DMS79 (cell line): ENCODE data around the gene PDLIM7.

Experiments used
- DNase-seq: peaks from one replicate; lab custom pipeline; 2025; lab: John Stamatoyannopoulos, UW

Gene PDLIM7

DNA sequence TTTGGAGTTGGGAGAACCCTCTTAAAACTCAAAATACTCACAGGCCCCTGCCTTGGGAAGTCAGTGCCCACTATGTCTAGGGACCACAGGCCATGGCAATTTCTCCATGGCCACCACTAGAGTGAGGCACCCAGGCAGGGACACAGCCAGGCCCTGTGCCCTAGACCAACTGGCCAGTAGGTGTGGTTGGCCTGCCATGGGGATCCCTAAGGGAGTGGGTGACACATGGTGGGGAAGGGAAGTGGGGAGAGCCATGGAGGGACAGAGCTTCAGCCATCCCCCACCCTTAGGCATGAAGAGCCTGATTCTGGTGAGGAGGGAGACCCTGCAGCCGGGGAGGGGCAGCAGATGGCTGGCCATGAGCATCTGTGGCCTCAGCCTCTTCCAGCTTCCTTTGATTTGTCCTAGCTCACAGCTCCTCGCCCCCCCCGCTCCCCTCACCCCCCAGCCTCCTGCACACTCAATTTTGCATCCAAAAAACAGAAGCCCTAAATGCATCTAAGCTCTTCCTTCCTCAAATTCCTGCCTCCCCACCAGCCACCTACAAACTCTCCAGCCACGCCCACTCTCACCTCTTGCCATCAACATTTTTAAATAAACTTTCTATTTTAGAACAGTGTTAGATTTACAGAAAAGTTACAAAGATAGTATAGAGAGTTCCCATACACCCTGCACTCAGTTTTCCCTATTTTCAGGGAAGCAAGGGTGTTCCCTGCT is 22.4 kb downstream of the PDLIM7 start:
- DNase-seq, result no peak

- no peak for DNase-seq
Measured at GRCh38 chr5:177474002-177474476, 23.4 kb downstream of the PDLIM7 start.

GRCh38 chr5:177473443-177474001 is 23.9 kb downstream of the PDLIM7 start, which contains the start of gene DBN1:
Gene DBN1, minus strand, starts transcription at chr5:177473634. Its CDS starts 113 bp downstream, at chr5:177473521.
- no peak for DNase-seq

GRCh38 chr5:177472460-177473442 is 24.7 kb downstream of the PDLIM7 start:
- DNase-seq, result peak; percentile 24

DNA sequence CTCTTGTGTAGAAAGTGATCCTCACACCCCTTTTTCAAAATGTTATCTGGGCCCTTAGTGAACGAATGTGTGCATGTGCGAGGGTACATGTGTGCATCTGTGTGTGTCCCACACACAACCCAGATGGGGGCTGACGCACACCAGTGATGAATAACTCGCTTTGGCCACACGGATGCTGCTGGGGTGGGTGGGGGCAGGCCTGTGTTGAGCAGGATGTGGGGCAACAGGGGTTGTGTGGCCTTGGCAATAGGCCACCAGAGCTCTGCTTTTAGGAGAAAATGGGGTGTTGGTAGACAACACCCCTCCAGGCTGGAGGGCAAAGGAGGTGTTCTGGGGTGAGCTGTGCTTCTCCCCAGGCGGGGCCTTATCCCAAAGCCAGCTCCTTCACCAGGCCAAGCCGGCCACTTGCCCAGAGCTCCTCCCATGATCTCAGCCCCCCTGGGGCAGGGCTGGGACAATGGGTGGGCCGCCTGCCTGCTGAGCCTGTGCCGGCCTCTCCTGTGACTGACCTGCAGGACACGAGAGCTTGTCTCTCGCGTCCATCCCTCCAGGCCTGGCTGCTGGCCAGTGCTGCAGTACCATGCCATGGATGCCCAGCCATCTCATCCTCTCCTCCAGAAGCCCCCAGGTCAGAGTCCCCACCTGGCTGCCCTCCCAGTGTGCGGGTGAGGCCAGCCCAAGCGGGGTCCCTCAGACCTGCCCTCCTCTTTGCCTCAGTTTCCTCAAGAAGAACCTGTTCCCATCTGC is 25.6 kb downstream of the PDLIM7 start:
- DNase-seq, result no peak

- no peak for DNase-seq
Measured at GRCh38 chr5:177470759-177471536, 26.5 kb downstream of the PDLIM7 start.

- DNase-seq, result no peak
Measured at GRCh38 chr5:177469750-177470525, 27.5 kb downstream of the PDLIM7 start.

DNA sequence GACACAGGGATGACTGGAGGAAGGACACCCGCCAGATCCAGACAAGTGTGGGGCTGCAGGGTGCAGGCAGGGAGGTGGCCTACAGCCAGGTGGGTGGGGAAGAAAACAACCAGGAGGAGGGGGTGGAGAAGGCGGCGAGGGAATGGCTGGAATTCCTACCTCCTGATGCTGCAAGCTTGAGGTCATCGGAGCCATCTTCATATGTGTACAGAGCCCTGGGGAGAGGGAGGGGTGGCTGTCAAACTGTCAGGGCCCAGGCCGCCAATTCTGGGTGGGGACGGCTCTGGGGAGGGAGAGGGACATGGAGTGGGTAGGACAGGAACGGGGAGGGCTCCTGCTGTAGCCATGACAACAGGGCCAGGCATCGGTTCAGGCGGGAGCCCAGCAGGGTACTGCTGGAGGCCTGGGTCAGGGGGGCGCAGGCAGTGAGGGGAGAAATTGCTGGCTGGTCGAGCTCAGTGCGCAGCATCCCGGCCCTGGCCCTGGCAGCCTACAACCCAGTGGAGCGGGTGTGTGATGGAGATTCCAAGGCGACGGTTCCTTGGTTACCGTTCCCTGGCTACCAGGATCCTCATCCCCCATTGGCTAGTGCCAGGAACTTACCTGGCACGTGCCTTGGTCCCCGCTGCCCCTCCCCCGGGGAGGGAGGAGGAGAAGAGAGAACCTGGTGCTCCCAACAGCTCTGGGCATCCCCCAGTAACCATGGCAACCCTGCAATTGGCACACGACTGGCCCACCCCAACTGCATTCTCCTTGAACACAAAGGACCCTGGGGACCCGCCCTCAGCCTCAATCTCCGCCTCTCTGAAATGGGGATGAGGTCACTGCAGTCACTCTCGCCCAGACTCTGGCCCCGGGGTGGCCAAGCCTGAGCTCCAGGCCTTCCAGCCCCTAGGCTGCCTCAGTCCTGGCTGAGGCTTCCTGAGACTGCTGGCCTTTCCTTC is 28.4 kb downstream of the PDLIM7 start:
- no peak for DNase-seq

- DNase-seq, result no peak
Measured at GRCh38 chr5:177468329-177468684, 29.1 kb downstream of the PDLIM7 start.

- DNase-seq, result no peak
Measured at GRCh38 chr5:177467436-177467835, 30.0 kb downstream of the PDLIM7 start.

DNA sequence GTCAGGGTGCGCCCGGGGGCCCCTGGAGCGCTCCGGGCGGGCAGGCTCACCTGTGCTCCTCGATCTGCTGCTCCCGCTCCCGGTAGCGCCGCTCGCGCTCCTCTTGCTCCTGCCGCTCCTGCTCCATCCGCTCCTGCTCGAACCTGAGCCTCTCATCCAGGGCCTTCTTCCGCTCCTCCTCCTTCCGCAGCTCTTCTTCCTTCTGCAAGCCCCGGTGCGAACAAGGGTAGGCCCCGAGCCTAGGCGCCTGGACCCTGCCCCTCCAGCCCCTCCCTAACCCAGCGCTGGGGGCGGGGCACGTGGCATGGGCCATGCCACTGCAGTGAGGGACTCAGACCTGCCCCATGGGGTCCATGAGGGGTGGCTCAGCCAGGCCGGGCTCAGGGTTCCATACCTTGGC is 30.5 kb downstream of the PDLIM7 start:
- no peak for DNase-seq

GRCh38 chr5:177465044-177465443 is 32.4 kb downstream of the PDLIM7 start:
- no peak for DNase-seq

DNA sequence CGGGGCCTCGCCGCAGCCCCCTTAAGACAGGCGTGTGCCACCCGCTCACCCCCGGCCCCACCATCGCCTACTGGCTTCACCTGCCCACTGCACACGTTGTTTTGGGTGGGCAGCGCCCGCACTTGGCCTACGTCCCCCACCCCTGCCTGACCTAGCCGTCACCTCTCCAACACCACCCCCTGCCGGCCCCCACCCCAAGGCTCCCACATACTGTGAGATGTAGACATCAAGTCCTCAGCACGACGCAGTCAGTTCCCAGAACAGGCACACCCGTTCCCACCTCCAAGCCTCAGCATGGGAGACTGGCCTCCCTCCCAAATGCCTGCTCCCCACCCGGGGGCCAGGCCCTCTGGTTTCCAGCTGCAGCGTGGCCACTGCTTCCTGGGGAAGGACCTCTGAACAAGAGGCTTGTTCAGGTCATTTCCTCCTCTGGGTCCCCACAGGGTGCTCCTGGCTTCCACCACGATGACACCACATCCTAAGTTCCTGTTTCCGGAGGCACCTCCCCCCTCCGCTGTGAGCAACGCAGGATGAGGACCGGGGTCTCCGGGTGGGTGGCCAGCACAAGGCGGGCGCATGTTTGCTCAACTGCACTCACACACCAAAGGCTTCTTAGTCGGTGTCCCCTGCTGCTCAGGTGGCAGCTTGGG is 35.3 kb downstream of the PDLIM7 start:
- no peak for DNase-seq

DNA sequence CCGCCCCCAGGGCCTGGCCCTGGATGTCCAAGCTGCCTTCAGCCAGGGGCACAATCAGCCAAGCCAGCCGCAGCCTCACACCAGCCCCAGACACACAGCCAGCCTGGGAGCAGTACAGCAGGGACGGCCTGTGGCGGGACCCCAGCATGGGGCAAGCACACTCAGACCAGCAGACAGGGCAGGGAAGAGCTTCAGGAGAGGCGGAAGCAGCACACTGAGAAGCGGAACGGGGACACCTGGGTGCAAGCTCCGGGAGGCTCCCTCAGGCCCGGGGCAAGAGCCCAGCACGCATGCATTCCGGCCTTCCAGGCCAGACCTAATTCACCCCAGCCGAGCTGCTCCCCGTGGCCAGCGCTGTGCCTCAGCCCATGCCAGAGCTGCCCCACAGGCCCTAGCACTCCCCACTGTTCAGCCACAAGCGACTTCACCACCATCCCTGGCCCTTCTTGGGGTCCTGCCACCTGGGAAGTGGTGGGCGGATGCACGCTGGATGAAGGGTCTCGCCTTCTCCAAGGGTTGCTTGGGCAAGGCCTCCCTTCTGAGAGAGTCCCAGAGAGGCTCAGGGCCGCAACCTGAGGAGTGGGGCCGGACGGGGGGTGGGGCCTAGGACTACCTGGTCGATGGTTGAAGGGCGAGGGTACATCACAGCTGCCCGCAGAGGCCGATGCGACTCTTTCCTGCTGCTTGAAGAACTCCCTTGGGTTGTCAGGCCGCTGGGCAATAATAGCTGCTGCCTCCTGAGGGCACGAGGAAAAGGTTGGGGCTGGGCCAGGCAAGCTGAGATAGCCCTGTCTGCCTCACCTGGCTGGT is 37.4 kb downstream of the PDLIM7 start:
- DNase-seq, result no peak

DNA sequence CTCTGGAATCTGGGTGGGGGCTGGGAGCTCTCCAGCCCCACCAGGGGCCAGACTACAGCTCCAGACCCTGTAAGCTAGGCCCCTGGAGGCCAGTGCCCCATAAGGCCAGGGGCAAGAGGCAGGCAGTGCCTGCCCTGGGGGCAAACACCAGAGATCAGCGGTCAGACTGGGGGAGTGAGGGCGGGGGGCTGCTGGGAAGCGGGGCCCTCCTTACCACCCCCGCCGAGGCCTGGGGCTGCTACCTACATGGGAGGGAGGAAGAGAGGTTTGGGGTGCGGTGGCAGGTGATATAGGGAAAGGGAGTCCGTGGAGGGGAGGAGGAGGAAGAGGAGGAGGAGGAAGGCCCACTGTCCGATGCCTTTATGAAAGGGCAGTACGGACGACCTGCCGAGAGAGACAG is 38.0 kb downstream of the PDLIM7 start:
- no peak for DNase-seq

DNA sequence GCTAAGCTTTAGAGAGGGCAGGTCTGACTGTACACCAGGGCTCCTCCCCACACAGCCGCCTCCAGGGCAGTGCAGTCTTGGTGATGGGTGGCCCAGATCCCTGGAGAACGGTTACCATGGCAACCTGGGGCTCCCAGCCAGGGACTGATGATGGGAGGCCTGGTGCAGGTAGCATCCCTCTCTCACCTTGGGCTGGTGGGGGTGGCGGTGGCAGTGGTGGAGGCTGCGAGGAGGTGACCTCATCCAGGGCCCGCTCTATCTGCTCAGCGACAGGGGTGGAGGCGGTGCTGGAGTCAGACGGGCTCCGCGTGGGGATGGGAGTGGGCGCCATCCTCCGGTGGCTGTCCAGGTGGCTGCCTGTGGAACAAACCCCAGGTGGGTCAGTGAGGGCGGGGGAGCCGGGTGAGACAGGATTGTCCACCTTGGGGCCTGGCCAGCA is 38.5 kb downstream of the PDLIM7 start:
- DNase-seq, result no peak

- no peak for DNase-seq
Measured at GRCh38 chr5:177457852-177458681, 39.3 kb downstream of the PDLIM7 start.
